ENCODE data around the gene NEDD9.

DNA sequence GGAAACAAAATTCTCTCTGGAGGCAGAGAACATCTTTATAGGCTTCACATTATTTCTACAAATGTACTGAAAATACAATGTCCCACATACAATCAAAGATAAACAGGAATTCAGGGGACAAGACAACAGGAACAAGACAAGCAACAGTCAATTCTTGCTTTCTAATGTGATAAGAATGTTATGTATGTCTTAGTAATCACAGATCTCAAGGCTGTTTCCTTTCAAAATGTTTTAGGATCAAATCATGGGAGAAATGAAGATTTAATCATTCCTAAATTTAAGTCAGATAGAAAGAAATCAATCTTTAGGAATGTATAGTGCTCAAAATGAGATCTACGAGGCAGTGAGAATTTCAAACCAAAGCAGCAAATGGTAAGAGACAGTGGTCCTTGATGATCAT is 32.1 kb downstream of the NEDD9 start:
- TF ChIP-seq POLR2AphosphoS5 (IDR thresholded peaks at IDR 0.05; ENCODE audit: low read depth, low read length), result no peak
- no peak for TF ChIP-seq POLR2A (IDR thresholded peaks at IDR 0.05; ENCODE audit: low read depth, low read length)

All from GM12892 (cell line).